ENCODE results near the gene KIAA2012.
A peak's percentile ranks its signal among the peaks of the same experiment; 100 is the strongest.

The KIAA2012 gene

DNA sequence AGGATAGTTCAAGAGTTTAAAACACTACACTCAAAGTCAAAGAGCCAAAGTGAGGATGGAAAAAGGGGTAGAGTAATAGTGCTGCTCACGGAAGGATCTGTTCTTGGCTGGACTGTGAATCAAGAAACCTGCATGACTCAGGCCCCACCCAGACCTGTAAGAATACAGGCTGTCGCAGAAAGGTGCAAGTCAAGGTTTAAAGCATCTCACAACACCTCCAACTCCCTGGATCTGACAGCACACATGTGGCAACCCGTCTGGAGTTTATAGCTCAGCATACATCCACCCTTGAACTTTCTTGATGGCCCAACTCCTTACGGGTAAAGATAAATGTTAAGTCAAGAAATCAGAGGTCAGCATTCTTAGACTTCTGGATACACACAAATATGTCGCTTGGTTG, 6.3 kb downstream of the KIAA2012 start:
- DNase-seq (ENCODE audit: low read depth in 2 of 3, low spot score in 1 of 3): no peak

DNA sequence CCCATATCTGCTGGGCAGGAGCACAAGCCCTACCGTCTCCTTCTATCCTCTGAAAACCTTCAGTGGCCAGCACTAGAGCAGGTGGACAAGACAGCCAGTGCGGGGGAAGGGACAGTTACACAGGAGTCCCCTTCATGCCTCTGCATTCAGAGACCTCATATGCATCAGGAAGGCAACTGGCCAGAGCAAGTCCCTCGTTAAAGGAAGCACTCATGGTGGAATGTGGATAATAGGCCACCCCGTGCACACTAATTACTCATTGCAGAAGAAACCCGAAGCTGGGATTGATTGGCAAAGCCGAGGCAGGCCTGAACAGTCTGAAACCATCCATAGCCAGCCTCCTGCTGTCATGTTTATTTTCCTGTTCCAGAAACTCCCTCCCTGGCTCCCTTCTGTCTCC, 11.2 kb downstream of the KIAA2012 start:
- DNase-seq (ENCODE audit: low read depth in 2 of 3, low spot score in 1 of 3): no peak

DNA sequence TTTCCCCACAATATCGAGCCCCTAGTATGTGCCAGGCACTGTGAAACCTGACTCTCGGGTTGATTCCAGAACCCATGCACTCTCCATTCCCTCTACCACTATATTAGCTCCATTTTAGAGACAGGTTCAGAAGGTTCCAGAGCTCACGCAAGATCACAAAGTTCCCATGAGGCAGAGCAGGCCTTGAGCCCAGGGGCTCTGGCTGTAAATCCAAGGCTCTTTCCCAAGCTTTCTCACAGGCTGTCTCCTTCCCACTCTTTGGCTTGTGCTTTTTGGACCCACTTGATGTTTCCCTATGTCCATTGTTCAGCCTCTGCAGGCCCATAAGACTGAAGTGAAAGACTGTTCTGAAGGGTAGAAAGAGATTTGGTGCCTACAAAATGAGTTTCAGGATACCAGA, 15.7 kb downstream of the KIAA2012 start:
- DNase-seq (ENCODE audit: low read depth in 2 of 3, low spot score in 1 of 3): no peak

DNA sequence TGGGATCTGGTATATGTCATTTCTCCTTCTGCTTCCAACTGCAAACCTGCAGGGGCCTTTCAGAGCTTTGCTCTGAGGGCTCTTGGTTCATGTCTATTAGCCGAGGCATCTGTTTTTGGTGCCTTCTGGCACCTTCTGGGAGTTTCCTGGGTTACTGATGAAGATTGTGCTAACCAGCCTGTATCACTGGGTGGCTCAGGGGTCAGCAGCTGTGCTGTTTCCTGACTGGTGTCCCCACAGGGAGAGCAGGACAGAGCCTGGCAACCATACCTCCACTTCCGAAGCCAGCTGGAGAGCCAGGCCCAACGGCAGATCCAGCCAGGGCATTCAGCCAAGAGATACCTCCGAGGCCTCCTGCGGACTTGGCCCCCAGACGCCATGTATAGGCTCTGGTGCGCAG, 17.5 kb downstream of the KIAA2012 start:
- no peak for DNase-seq (ENCODE audit: low read depth in 2 of 3, low spot score in 1 of 3)

DNA sequence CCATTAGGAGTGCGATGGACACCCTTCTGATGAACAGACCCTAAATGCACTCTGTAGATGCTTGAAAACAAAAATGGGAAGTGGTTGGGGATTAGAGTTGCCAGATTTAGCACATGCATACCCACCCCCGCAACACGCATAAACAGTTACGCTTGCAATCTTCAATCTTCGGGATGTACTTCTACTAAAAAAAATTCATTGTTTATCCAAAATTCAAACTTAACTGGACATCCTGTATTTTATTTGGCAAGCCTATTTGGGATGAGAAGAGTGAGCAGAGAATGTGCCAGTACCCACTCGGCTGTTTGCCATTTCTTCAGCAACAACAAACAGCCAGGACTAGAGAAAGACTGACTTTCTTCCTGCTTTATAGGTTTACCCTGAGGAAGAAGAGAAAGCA, 18.4 kb downstream of the KIAA2012 start:
- no peak for DNase-seq (ENCODE audit: low read depth in 2 of 3, low spot score in 1 of 3)

DNA sequence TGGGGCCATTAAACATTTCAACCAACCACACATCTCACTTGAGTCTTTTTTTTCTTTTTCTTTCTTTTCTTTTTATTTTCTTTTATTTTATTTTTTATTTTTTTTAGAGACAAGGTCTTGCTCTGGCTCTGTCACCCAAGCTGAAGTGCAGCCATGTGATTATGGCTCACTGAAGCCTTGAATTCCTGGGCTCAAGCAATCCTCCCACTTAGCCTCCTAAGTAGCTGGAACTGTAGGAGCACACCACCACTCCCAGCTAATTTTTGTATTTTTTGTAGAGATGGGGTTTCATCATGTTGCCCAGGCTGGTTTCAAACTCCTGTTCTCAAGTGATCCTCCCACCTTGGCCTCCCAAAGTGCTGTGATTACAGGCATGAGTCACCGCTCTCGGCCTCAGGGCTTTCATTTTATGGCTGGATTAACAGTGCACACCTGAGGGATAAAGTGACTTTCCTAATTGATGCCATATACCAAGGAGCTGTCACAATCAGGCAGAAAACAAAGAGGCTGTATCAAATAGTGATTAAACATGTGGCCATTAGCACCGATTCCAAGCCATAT, 21.5 kb downstream of the KIAA2012 start:
- no peak for DNase-seq (ENCODE audit: low read depth in 2 of 3, low spot score in 1 of 3)

DNA sequence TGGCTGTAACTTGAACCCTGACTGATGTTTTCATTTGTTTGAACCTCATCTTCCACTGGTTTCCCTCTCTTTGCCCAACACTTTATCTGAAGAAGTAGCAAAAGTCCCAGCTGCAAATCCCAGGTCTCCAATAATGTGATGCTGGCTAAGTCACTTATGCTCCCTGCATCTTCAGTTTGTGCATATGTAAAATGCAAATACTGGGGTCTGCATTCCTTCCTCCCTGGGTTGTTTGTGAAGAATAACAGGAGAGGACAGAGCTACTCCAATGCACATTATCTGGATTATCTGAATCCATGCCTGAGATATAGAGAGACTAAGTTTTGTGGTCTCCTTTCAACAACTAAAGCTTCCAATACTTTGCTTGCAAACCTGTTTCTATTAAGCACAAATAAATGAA, 22.2 kb downstream of the KIAA2012 start:
- no peak for DNase-seq (ENCODE audit: low read depth in 2 of 3, low spot score in 1 of 3)

DNA sequence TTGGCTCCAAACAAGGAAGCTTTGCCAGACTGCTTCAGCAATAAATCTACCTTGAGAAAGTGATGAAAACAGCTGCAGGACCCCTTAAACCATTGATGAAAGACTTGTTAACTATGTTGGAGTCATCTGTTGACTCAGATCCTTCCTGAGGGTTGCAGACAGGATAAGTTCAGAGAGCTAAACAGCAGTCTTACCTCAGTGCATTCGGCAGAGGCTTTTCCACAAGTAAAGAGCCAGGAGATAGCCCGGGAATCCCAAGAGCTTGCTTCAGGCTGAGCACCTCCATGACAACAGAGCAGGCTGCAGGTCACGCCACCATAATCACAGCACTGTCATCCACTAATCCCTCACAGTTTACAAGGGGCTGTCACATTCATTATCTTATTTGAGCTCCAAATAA, 23.7 kb downstream of the KIAA2012 start:
- no peak for DNase-seq (ENCODE audit: low read depth in 2 of 3, low spot score in 1 of 3)

DNA sequence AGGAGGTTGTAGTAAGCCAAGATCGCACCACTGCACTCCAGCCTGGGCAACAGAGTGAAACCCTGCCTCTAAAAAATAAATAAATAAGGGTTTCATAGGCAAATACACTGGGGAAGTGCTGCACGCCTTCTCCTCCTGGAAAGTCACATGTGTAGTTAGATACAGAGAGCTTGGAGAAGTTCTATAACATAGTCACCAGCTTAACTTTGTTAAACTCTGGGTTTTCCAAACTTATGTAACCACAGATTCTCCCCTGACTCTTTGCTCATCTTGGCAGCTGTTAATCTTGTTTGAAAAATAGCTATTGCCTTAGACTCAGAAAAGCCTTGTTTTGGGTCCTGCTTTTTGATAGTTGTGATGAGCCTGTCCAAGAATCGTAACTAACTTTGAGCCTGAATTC, 25.2 kb downstream of the KIAA2012 start:
- DNase-seq (ENCODE audit: low read depth in 2 of 3, low spot score in 1 of 3): no peak

DNA sequence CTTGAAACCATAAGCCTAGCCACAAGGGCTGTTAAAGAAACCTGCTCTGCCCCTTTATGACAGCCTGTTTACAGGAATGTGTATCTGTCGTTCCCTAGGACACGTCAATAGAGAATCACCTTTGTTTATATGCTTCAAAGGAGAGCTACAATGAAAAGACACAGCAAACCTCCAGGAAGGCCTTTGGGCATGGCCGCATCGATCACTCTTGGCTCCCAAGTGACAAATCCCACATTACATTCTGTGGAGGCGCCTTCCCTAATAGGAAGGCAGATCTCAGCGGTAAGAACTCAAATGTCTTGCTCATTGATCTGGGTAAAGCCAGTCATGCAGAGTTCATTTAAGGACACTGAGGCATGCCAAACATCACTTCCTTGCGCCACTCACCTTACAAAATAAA, 26.5 kb downstream of the KIAA2012 start:
- DNase-seq (ENCODE audit: low read depth in 2 of 3, low spot score in 1 of 3): no peak

DNA sequence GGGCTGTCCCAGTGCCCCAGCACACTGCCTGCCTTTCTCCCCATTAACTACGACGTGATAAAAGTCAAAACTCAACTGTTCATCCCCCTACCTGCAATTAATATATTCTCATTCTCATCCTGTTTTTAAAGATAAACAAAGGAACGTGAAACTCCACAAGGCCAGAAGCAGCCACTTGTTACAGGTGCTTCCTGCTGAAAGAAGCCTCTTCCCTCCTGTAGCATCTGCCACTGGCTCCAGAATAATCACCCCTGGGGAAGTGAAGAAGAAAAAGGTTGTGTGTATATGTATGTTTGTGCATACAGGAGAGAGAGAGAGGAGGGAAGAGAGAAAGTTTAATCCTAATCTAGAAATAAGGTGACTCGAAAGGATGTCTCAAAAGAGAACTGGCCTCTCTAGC, 27.1 kb downstream of the KIAA2012 start:
- DNase-seq (ENCODE audit: low read depth in 2 of 3, low spot score in 1 of 3): no peak

DNA sequence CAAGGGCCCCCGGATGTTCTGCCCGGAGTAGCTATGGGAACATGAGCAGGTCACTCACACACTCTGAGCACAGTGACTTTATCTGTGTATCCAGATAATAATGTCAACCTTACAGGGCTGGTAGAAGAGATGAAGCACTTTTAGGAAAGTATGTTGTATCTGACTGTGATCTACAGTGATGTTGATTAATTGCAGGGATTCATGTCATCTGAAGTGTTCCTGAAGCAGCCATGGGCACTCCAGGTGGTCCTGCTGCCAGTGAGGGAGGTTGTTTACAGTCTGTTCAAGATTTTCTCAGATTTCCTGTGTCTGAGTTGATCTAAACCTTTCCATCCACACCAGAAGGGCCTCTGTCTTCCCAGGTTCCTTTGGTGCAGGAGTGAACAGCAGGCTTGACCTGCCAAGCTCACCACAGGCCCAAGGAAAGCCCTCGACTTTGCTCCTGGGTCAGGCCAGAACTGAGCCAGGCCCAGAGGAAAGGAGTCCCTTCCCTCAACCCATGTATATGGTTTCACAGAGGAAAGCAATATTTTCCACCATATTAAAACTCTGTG, 28.0 kb downstream of the KIAA2012 start:
- DNase-seq (ENCODE audit: low read depth in 2 of 3, low spot score in 1 of 3): no peak

DNA sequence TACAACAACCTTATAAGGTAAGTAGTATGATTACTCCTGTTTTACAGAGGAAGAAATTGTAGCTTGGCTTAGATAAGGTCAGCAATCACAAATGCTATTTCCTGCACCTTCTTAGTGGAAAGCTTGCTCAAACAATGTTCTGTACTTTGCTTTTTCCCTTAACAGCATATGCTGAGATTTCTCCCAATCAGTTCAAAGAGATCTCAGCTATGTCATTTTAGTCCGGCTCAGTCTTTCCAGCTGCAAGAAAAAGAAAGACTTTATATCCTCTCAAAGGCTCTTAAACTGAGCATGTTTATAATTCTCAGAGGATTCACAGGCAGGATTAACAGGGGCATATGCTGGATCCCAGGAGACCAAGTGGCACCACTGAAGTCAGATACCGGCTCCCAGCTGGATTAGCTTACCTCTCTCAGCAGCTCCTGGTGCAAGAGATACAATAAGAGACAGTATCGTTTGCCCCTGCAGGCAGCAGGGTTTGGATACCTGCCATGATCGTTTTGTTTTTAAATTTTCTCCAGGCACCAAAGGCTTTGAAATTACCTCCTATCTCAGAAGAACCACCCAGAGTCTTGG, 29.5 kb downstream of the KIAA2012 start:
- DNase-seq (ENCODE audit: low read depth in 2 of 3, low spot score in 1 of 3): no peak

DNA sequence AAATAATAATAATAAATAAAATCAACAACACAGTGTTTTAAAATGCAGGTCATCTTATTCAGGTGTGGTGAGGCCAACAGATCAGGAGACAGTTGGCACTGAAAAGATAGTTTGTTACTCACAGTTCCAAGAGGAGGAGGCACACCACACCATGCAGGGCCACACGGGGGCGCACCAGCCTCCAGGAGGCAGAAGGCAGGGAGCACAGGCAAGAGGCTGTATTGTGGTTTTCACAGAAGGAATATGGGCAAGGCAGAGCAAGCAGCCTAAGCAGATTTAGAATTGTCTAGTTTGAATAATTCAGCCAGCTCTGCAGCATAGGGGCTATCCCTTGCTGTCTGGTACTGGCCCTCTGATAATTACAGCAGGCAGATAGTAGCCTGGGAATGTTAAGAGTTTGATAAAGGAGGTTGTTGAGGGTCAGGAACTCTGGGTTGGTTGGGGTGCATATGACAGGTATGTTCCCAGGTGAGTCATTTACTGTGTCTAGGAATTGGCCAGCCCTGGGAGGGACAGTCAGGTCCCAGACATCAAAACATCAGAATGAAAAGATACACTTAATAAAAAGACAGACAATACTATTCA, 31.3 kb downstream of the KIAA2012 start:
- peak; percentile 31 to 55 (median 54) for DNase-seq (ENCODE audit: low read depth in 2 of 3, low spot score in 1 of 3)

DNA sequence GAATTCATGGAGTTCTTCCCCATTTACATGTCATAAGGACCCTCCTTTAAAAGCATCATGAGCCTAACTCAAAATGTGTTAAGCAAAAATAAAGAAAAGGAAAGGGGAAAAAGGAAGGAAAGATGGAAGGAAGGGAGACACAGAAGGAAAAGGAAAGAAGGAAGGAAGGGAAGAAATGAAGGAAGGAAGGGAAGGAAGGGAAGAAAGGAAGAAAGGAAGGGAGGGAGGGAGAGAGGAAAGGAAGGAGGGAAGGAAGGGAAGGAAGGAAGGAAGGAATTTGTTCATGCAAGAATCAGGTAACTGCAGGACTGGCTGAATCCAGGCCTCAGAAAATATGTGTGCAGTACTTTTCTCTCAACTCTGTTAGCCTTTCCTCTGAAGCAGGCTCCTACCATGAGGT, 32.0 kb downstream of the KIAA2012 start:
- DNase-seq (ENCODE audit: low read depth in 2 of 3, low spot score in 1 of 3): no peak

DNA sequence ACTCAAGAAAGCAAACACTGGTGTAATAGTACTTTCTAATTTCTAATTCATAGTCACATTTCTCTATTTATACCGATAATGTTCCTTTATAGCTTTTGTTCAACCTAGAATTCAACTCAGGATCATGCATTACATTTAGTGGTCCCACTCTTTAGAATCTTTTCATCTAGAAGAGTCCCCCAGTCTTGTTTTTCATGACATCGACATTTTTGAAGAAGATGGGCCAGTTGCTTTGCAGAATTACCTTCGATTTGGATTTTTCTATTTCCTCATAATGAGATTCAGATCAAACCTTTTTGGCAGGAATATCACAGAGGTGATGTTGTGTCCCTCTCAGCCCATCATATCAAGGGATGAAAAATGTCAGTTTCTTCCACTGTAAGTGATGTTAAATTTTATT, 35.3 kb downstream of the KIAA2012 start:
- DNase-seq (ENCODE audit: low read depth in 2 of 3, low spot score in 1 of 3): no peak

DNA sequence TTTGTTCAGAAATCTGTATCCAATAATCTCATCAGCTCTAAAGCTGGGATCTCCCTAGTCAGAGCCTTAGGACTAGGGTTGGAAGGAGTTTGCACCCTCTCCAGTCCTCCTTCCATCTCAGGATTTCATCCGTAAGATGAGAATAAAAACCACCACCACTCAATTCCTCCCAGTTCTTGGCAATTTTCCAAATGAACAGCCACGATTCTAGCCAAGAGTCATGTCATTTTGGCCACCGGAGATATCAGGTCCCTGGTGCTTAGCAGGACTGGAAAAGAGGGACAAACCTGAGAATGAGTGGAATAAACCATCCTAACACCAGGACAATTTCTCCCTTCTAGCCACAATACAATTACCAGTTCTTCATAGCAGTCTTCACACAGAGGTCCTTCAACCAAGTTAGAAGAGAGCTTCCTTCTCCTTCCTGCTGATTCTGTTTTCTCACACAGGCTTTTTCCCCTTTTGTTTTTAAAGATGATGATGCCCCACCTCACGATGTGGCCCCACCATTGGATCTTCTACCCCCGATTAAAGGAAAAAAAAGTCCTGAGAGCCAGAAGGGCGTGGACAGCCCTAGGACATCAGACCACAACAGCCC, 36.2 kb downstream of the KIAA2012 start:
- DNase-seq (ENCODE audit: low read depth in 2 of 3, low spot score in 1 of 3): no peak

DNA sequence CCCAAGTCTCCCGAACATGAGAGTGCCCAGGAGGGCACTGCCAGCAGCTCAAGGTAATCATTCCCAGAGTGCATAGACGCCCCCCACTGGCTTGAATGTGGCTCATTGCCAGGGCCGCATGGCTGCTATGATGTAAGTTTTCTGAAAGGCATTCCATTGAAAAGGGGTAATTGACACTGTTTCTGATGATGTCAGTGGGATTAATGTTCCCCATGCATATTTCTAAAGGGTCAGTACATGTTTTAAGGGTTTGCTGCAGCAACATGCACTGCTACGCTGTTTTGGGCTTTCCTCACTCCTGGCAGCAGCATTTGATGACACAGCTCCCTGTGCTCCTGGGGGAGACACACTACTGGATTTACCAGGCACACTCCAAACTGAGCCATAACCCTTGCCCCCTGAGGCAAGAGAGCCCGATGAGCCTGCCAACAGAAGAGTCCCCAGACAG, 36.7 kb downstream of the KIAA2012 start:
- DNase-seq (ENCODE audit: low read depth in 2 of 3, low spot score in 1 of 3): no peak

DNA sequence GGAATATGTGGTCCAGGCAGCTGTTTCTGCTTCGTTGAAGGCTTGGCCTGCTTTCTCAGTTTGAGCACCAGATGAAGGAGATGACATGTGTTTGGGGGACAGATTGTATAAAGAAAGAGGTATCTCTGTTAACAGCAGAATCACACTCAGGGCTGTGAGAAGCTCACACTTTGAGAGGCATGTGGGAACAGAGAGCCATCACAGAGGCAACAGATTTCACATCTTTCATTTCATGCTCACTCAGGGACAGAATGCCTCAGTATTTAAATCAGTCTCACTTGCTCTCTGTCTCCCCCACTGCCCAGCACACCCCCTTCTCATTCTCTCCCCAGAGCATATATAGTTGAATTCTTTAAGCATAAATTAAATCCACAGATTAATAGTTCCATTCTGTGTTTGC, 37.4 kb downstream of the KIAA2012 start:
- DNase-seq (ENCODE audit: low read depth in 2 of 3, low spot score in 1 of 3): no peak

DNA sequence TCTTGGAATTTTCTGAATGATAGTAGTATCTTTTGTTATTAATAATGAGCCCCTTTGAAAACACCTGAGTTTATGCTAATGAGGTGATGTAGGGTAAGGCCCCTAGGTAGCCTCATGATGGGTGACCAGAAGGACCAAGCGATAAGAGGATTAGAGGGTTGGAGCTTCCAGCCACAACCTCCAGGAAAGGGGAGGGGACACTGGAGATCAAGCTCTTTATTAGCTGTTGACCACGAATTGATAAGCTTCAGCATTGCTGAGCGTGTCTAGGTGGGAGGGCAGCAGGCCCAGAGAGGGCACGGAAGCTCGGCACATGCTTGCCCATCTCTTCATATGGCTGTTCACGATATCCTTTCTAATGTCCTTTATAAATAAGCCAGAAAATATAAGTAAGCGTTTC, 39.0 kb downstream of the KIAA2012 start:
- no peak for DNase-seq (ENCODE audit: low read depth in 2 of 3, low spot score in 1 of 3)

DNA sequence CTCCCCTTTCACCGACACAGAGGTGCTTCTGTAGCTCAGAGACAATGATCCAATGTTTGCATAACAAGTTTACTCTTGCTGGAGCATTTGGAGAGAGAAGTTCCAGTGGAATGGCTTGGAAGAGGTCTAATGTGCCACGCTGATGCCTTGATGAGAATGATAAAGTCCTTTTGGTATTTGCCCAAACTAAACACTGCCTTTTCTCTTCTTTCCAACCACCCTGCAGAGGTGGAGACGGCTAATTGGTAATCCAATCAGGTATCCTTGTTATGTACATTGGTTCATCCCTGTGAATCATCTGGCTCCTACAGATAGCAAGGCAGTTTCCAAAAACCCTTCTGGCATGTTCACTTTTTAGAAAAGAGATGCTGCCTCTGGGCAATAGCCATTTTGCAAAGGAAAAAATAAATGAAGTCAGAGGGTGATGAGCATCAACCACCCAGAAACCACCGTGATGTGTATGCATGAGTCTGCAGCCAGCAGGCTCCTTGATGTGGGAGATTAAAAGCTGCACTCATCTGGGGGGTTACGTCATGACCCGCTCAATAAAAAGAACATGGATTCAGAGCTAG, 40.6 kb downstream of the KIAA2012 start:
- DNase-seq (ENCODE audit: low read depth in 2 of 3, low spot score in 1 of 3): no peak

DNA sequence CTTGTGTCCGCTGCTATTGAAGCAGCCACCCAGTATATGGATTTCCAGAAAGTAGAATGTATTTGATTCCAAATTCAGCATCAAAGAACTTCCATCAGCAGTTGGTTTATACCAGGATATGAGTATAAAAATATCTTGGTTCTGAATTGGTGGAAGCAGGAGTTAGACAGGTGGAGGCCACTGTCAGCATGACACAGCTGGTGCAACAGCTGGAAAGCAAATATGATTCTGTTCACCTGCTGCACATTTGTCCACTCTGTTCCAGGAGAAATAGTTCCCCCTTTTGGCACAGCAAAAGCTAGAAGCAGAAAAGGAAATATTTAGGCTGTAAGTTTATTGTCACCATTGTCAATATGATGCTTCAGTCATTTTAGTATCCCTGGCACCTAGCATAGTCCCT, 41.2 kb downstream of the KIAA2012 start:
- DNase-seq (ENCODE audit: low read depth in 2 of 3, low spot score in 1 of 3): no peak

Data from stimulated activated CD4-positive, alpha-beta T cell treated with anti-CD3 and anti-CD28 coated beads, Interleukin-12 subunit alpha, Interleukin-12 subunit beta, amount 100 ng/mL, for 48 hours (primary cell).